Liver (tissue), 9 donors: ENCODE results near the gene ZNRF3. TPM values are rescaled to one million over a fixed set of nuclear protein-coding genes. Genes with fewer than 3 reads are reported as not detected.

Source experiments
- DNase-seq: peaks from one replicate; pipeline ENCODE4 v3.0.0-alpha.2; 2017; ENCODE audit warnings: low spot score
- H3K27ac ChIP-seq, 2 donors: one replicate each; pipeline ENCODE4 v1.7.0; 2013; ENCODE audit warnings: inconsistent platforms in 2 of 2, low read length in 2 of 2, control low read depth in 1 of 2, low read depth in 1 of 2, mild to moderate bottlenecking in 1 of 2
- H3K27me3 ChIP-seq, 4 donors: one replicate each; pipeline versions ENCODE4 v1.6.1 to v1.7.0; 2013; ENCODE audit warnings: low read length in 3 of 4, inconsistent platforms in 1 of 4, mild to moderate bottlenecking in 1 of 4, moderate library complexity in 1 of 4; ENCODE audit not compliant: control insufficient read depth in 4 of 4, insufficient read depth in 4 of 4
- H3K36me3 ChIP-seq, 4 donors: one replicate each; pipeline versions ENCODE4 v1.6.1 to v1.7.0; 2013; ENCODE audit warnings: low read length in 3 of 4, mild to moderate bottlenecking in 3 of 4, low read depth in 1 of 4, moderate library complexity in 1 of 4; ENCODE audit not compliant: control insufficient read depth in 4 of 4, insufficient read depth in 3 of 4
- H3K4me1 ChIP-seq, 4 donors: one replicate each; pipeline versions ENCODE4 v1.6.1 to v1.7.0; 2013; ENCODE audit warnings: low read length in 3 of 4, mild to moderate bottlenecking in 3 of 4, moderate library complexity in 1 of 4; ENCODE audit not compliant: control insufficient read depth in 4 of 4, insufficient read depth in 4 of 4
- H3K4me3 ChIP-seq, 3 donors: one replicate each; pipeline versions ENCODE4 v1.6.1 to v1.7.0; 2013; ENCODE audit warnings: low read length in 3 of 3, control low read depth in 1 of 3, low read depth in 1 of 3, mild to moderate bottlenecking in 1 of 3
- H3K9ac ChIP-seq, 2 donors: one replicate each; pipeline ENCODE4 v1.7.0; 2013; ENCODE audit warnings: low read length in 2 of 2, mild to moderate bottlenecking in 2 of 2, moderate library complexity in 2 of 2, control low read depth in 1 of 2, low read depth in 1 of 2
- H3K9me3 ChIP-seq, 4 donors: one replicate each; pipeline versions ENCODE4 v1.6.1 to v1.7.0; 2013; ENCODE audit warnings: low read length in 3 of 4; ENCODE audit not compliant: control insufficient read depth in 4 of 4
- ATF3 ChIP-seq: IDR thresholded peaks from 2 replicates; pipeline ENCODE4 v1.6.1; 2016; ENCODE audit warnings: antibody characterized with exemption
- CTCF ChIP-seq: fragments of 150-350 bp; IDR thresholded peaks from 2 replicates; pipeline ENCODE4 v1.5.1; 2017; ENCODE audit warnings: improper control_type of control experiment, low read depth, low read length; ENCODE audit not compliant: missing input control
- EGR1 ChIP-seq, 2 donors: IDR thresholded peaks; 2 replicates each; pipeline ENCODE4 v1.6.1; 2016 to 2018; ENCODE audit warnings: antibody characterized with exemption in 2 of 2, low read depth in 2 of 2
- FOXA1 ChIP-seq: IDR thresholded peaks from 2 replicates; pipeline ENCODE4 v1.6.1; 2016; ENCODE audit warnings: antibody characterized with exemption
- FOXA2 ChIP-seq: IDR thresholded peaks from 2 replicates; pipeline ENCODE4 v1.6.1; 2016; ENCODE audit warnings: antibody characterized with exemption
- GABPA ChIP-seq, 2 donors: IDR thresholded peaks in 1 of 2; conservative IDR thresholded peaks in 1 of 2; 2 replicates each; pipeline ENCODE4 v1.6.1; 2016; ENCODE audit warnings: antibody characterized with exemption in 2 of 2, mild to moderate bottlenecking in 1 of 2, moderate library complexity in 1 of 2
- HNF4A ChIP-seq, 2 donors: conservative IDR thresholded peaks; 2 replicates each; pipeline ENCODE4 v1.6.1; 2016; ENCODE audit warnings: antibody characterized with exemption in 2 of 2, mild to moderate bottlenecking in 2 of 2
- HNF4G ChIP-seq: IDR thresholded peaks from 2 replicates; pipeline ENCODE4 v1.6.1; 2016; ENCODE audit warnings: antibody characterized with exemption
- JUND ChIP-seq, 2 donors: IDR thresholded peaks; 2 replicates each; pipeline ENCODE4 v1.6.1; 2016; ENCODE audit warnings: antibody characterized with exemption in 2 of 2
- MAX ChIP-seq: IDR thresholded peaks from 2 replicates; pipeline ENCODE4 v1.6.1; 2016; ENCODE audit warnings: antibody characterized with exemption
- NR2F2 ChIP-seq: IDR thresholded peaks from 2 replicates; pipeline ENCODE4 v1.6.1; 2016; ENCODE audit warnings: antibody characterized with exemption
- RAD21 ChIP-seq, 2 donors: IDR thresholded peaks; 2 replicates each; pipeline ENCODE4 v1.6.1; 2016; ENCODE audit warnings: antibody characterized with exemption in 2 of 2, mild to moderate bottlenecking in 2 of 2
- REST ChIP-seq: IDR thresholded peaks from 2 replicates; pipeline ENCODE4 v1.6.1; 2016; ENCODE audit warnings: antibody characterized with exemption, mild to moderate bottlenecking
- RXRA ChIP-seq, 2 donors: IDR thresholded peaks; 2 replicates each; pipeline ENCODE4 v1.6.1; 2017 to 2018; ENCODE audit warnings: antibody characterized with exemption in 2 of 2, mild to moderate bottlenecking in 1 of 2
- SP1 ChIP-seq: IDR thresholded peaks from 2 replicates; pipeline ENCODE4 v1.6.1; 2018; ENCODE audit warnings: antibody characterized with exemption, mild to moderate bottlenecking
- TAF1 ChIP-seq: conservative IDR thresholded peaks from 2 replicates; pipeline ENCODE4 v1.6.1; 2016; ENCODE audit warnings: antibody characterized with exemption, mild to moderate bottlenecking
- YY1 ChIP-seq: IDR thresholded peaks from 2 replicates; pipeline ENCODE4 v1.6.1; 2016; ENCODE audit warnings: antibody characterized with exemption, mild to moderate bottlenecking
- ZBTB33 ChIP-seq: IDR thresholded peaks from 2 replicates; pipeline ENCODE4 v1.6.1; 2016; ENCODE audit warnings: antibody characterized with exemption
- whole genome bisulfite sequencing: extraction: QIAGEN DNeasy Blood & Tissue Kit; methylation state at CpG from one replicate; pipeline ENCODE4 v1.1.7; 2013; 5-methylcytosine and 5-hydroxymethylcytosine counted together
- polyA plus RNA-seq, 2 donors: library from polyadenylated mRNA; stranded (reverse) in 1 of 2; unstranded in 1 of 2; fragments of 200-250 nt in 1 of 2; fragments of >200 nt in 1 of 2; fragmentation: Nextera tagmentation in 1 of 2; extraction: Ambion mirVana in 1 of 2; gene quantifications; one replicate each; pipeline versions ENCODE4 v1.2.1 to v1.2.3, GENCODE V29; 2013 to 2015
- total RNA-seq, 2 donors: library from RNA; depleted of rRNA; stranded (reverse); fragments of >200 nt; gene quantifications; one replicate each; pipeline ENCODE4 v1.2.3, GENCODE V29; 2014
- donor health status: healthy.
- donor health status: healthy.
- donor health status: healthy.
- donor health status: healthy.
- donor health status: healthy.

Gene ZNRF3
- total and polyA plus RNA-seq, 4 donors, result 2.2 to 5.9 (median 4.7) TPM

GRCh38 chr22:28884747-28885350, 1.5 kb downstream of the ZNRF3 start:
- no peak overlapping the region for H3K27ac ChIP-seq
- no peaks in the 10 kb centered on the region for H3K36me3 ChIP-seq
- no peak for TF ChIP-seq HNF4A (conservative IDR thresholded peaks at IDR 0.05)
- no peak for TF ChIP-seq TAF1
- no peak for TF ChIP-seq RXRA (IDR thresholded peaks at IDR 0.05)
- TF ChIP-seq FOXA2, result no peak
- TF ChIP-seq ZBTB33, result no peak
- TF ChIP-seq YY1, result no peak
- TF ChIP-seq NR2F2, result no peak
- no peak for TF ChIP-seq RAD21 (IDR thresholded peaks at IDR 0.05)
- no peak for TF ChIP-seq GABPA (IDR thresholded peaks at IDR 0.05 in 1 of 2, conservative IDR thresholded peaks at IDR 0.05 in 1 of 2)
- no peak for TF ChIP-seq FOXA1
- TF ChIP-seq EGR1 (IDR thresholded peaks at IDR 0.05; ENCODE audit: low read depth in 2 of 2), result no peak
- no peak for TF ChIP-seq SP1
- TF ChIP-seq CTCF, result no peak
- no peak for TF ChIP-seq HNF4G
- no peak for TF ChIP-seq REST
- TF ChIP-seq JUND (IDR thresholded peaks at IDR 0.05), result no peak
- no peak for TF ChIP-seq ATF3
- no peak for TF ChIP-seq MAX
- no peak overlapping the region for H3K9ac ChIP-seq
- DNase-seq, result no peak
- peak overlapping the region; percentile 61 to 87 (median 80) for H3K4me3 ChIP-seq
- H3K9me3 ChIP-seq, result no peaks in the 10 kb centered on the region
- 39% methylated on average over 19 of the region's 19 CpGs for WGBS
- H3K27me3 ChIP-seq, result no peaks in the 10 kb centered on the region
- peaks cover 3 to 45% (median 30%) of the 10 kb centered on the region in 4 donors for H3K4me1 ChIP-seq
